Panc1 (cell line): Measurements from ENCODE around the gene ACO1. TPM values are rescaled to one million over a fixed set of nuclear protein-coding genes. Genes with fewer than 3 reads are reported as not detected.

Experiments
- ATAC-seq: fragments of 200-7000 bp; cut with Tn5 transposase; 2 replicates; pipeline ENCODE4 v1.9.1; 2020; ENCODE audit warnings: mild to moderate bottlenecking, moderate library complexity
- BruUV-seq: library from RNA; stranded (reverse); fragments of 400-500 nt; replicated peaks from 2 replicates; lab custom pipeline; 2021; lab: Mats Ljungman, UMichigan
- CTCF ChIA-PET: fragments of 300-600 bp; sonication (Branson Sonifier 250); formaldehyde crosslinking; loops from one replicate; lab custom pipeline; 2022; ENCODE audit warnings: antibody characterized with exemption; lab: Charles Lee
- POLR2A ChIA-PET: fragments of 300-600 bp; sonication (Branson Sonifier 250); formaldehyde crosslinking; loops from one replicate; lab custom pipeline; 2022; ENCODE audit warnings: antibody characterized with exemption; lab: Charles Lee
- DNase-seq: peaks from one replicate; pipeline ENCODE4 v3.0.0-alpha.2; 2010; ENCODE audit warnings: low read depth, low spot score
- H3K27ac ChIP-seq: 2 replicates; pipeline ENCODE4 v1.5.1; 2011; ENCODE audit warnings: mild to moderate bottlenecking, low read length, inconsistent platforms
- H3K27me3 ChIP-seq: fragments of 200-500 bp; sonication (Bioruptor generic); 2 replicates; pipeline ENCODE4 v1.6.0; 2014; ENCODE audit warnings: low read length, inconsistent platforms; ENCODE audit not compliant: control insufficient read depth, insufficient read depth
- H3K36me3 ChIP-seq: fragments of 200-500 bp; sonication (Bioruptor generic); 2 replicates; pipeline ENCODE4 v1.5.1; 2014; ENCODE audit warnings: inconsistent platforms, mild to moderate bottlenecking, low read length, moderate library complexity; ENCODE audit not compliant: control insufficient read depth, insufficient read depth
- H3K4me1 ChIP-seq: 2 replicates; pipeline ENCODE4 v1.5.1; 2011; ENCODE audit warnings: inconsistent platforms, mild to moderate bottlenecking, low read length, moderate library complexity; ENCODE audit not compliant: control insufficient read depth, insufficient read depth
- H3K4me3 ChIP-seq, 2 experiments: 2 replicates each; pipeline ENCODE4 v1.5.1; 2011 to 2012; ENCODE audit warnings: low read depth in 2 of 2, low read length in 2 of 2, mild to moderate bottlenecking in 2 of 2, inconsistent platforms in 1 of 2, moderate library complexity in 1 of 2
- H3K9me3 ChIP-seq: fragments of 200-500 bp; sonication (Bioruptor generic); 2 replicates; pipeline ENCODE4 v1.5.1; 2014; ENCODE audit warnings: low read depth, mild to moderate bottlenecking, inconsistent platforms, low read length, moderate library complexity; ENCODE audit not compliant: control insufficient read depth, insufficient read depth
- CTCF ChIP-seq: fragments of 450-650 bp; IDR thresholded peaks from 2 replicates; pipeline ENCODE4 v1.5.1; 2017; ENCODE audit warnings: mild to moderate bottlenecking
- POLR2AphosphoS5 ChIP-seq: IDR thresholded peaks from 2 replicates; pipeline ENCODE4 v1.6.1; 2012; ENCODE audit warnings: mild to moderate bottlenecking, low read depth, low read length, moderate library complexity
- REST ChIP-seq, 2 experiments: IDR thresholded peaks; 2 replicates each; pipeline ENCODE4 v1.6.1; 2011 to 2012; ENCODE audit warnings: low read depth in 2 of 2, control low read depth in 1 of 2, low read length in 1 of 2, mild to moderate bottlenecking in 1 of 2, moderate library complexity in 1 of 2; ENCODE audit not compliant: insufficient read depth in 1 of 2
- SIN3A ChIP-seq: IDR thresholded peaks from 2 replicates; pipeline ENCODE4 v1.6.1; 2012; ENCODE audit warnings: low read depth, mild to moderate bottlenecking, low read length, moderate library complexity, borderline replicate concordance; ENCODE audit not compliant: insufficient read depth
- TCF7L2 ChIP-seq: IDR thresholded peaks from 2 replicates; pipeline ENCODE4 v1.6.1; 2011; ENCODE audit warnings: mild to moderate bottlenecking, low read depth, low read length, inconsistent platforms
- in situ Hi-C: cut with HindIII; loops from 2 replicates; pipeline ENCODE4 v1.10.0; 2016; ENCODE audit warnings: low sequenced_read_pairs, low pct_unique_long_range_greater_than_20kb
- intact Hi-C: fragments of 100-400 bp; cut with micrococcal nuclease; formaldehyde crosslinking; loops from one replicate; pipeline ENCODE4 v1.10.0; 2022; ENCODE audit not compliant: unreplicated experiment
- total RNA-seq: library from RNA; stranded (reverse); gene quantifications from one replicate; pipeline ENCODE4 v1.2.1, GENCODE V29; 2021; ENCODE audit not compliant: unreplicated experiment

Gene ACO1
- total RNA-seq, 1 experiment from 2014 or later, result 49.3 TPM

GRCh38 chr9:32419921-32420320, 35.5 kb downstream of the ACO1 start:
- Histone ChIP-seq H3K27ac (no peak overlapping the region), H3K27me3 (no peaks in the 10 kb centered on the region), H3K4me1 (no peaks in the 10 kb centered on the region), H3K4me3 (no peak overlapping the region), H3K9me3 (no peaks in the 10 kb centered on the region), H3K36me3 (no peaks in the 10 kb centered on the region; the same call in 1 of the 2 replicates)
- DNase-seq (no peak), ATAC-seq (no peak)
- in situ Hi-C loops, result no loop called here
- no TSS peak for BruUV-seq
- intact Hi-C loops, result loop anchor here (10.0 kb wide), 1 partner anchor 65 kb away; no protein-coding TSS in a partner anchor
- POLR2A ChIA-PET, result interaction anchor here (0.8 kb wide), 1 partner anchor 35 kb away, joined by 3 read pairs; no protein-coding TSS in a partner anchor
- TF ChIP-seq REST (IDR thresholded peaks at IDR 0.05; ENCODE audit: insufficient read depth in 1 of 2, low read depth in 2 of 2, low read length in 1 of 2) (no peak), CTCF (no peak), SIN3A (no peak), POLR2AphosphoS5 (no peak), TCF7L2 (no peak)
- CTCF ChIA-PET, result no interaction called here

- Histone ChIP-seq H3K4me3 (no peak overlapping the region), H3K27ac (no peak overlapping the region), H3K27me3 (no peaks in the 10 kb centered on the region), H3K36me3 (peaks cover 3% of the 10 kb centered on the region; the same call in 1 of the 2 replicates), H3K4me1 (no peaks in the 10 kb centered on the region), H3K9me3 (no peaks in the 10 kb centered on the region)
- in situ Hi-C loops, result no loop called here
- intact Hi-C loops, result loop anchor here (10.0 kb wide), 1 partner anchor 62 kb away; no protein-coding TSS in a partner anchor
- BruUV-seq, result no TSS peak
- POLR2A ChIA-PET, result no interaction called here
- CTCF ChIA-PET, result no interaction called here
- no peak for ATAC-seq
- no peak for TF ChIP-seq POLR2AphosphoS5
- no peak for TF ChIP-seq CTCF
- no peak for TF ChIP-seq REST (IDR thresholded peaks at IDR 0.05; ENCODE audit: insufficient read depth in 1 of 2, low read depth in 2 of 2, low read length in 1 of 2)
- TF ChIP-seq SIN3A, result no peak
- no peak for DNase-seq
Measured at GRCh38 chr9:32422237-32422806, 37.9 kb downstream of the ACO1 start.
